Pancreas (tissue), 10 donors: ENCODE data around the gene PTAFR. TPM values are rescaled to one million over a fixed set of nuclear protein-coding genes. Genes with fewer than 3 reads are reported as not detected.

Experiments
- ATAC-seq, 4 donors: fragments of 200-7000 bp; cut with Tn5 transposase; one replicate each; pipeline versions ENCODE4 v1.8.0 to v1.9.1; 2020; ENCODE audit warnings: mild to moderate bottlenecking in 4 of 4, moderate library complexity in 4 of 4
- DNase-seq, 6 donors: peaks; one replicate each; pipeline ENCODE4 v3.0.0-alpha.2; 2020
- FAIRE-seq: peaks from 2 replicates; lab custom pipeline; 2012; peaks lifted over from hg19 to GRCh38; lab: Jason Lieb, UNC
- H3K27ac ChIP-seq, 4 donors: fragments of 200-600 bp; sonication (generic); 1 replicate in 3 of 4; 2 replicates in 1 of 4; pipeline versions ENCODE4 v1.5.0 to v1.8.0; 2020
- H3K27me3 ChIP-seq, 4 donors: fragments of 200-600 bp; one replicate each; pipeline ENCODE4 v1.8.0; 2021
- H3K36me3 ChIP-seq, 3 donors: fragments of 200-600 bp; sonication (generic) in 1 of 3; one replicate each; pipeline versions ENCODE4 v1.5.0 to v1.8.0; 2020 to 2021
- H3K4me1 ChIP-seq, 3 donors: fragments of 200-600 bp; one replicate each; pipeline ENCODE4 v1.8.0; 2021
- H3K4me3 ChIP-seq, 4 donors: fragments of 200-600 bp; sonication (generic) in 2 of 4; one replicate each; pipeline versions ENCODE4 v1.5.0 to v1.8.0; 2020 to 2021
- H3K9me3 ChIP-seq, 4 donors: fragments of 200-600 bp; one replicate each; pipeline ENCODE4 v1.8.0; 2021
- WGBS, 2 donors: extraction: QIAGEN DNeasy Blood & Tissue Kit; methylation state at CpG; one replicate each; pipeline ENCODE4 v1.1.7; 2013; 5-methylcytosine and 5-hydroxymethylcytosine counted together
- intact Hi-C, 3 donors: fragments of 100-400 bp; cut with DNase I; formaldehyde crosslinking; loops; one replicate each; pipeline versions ENCODE4 v1.11.1 to v1.14.2; 2022
- polyA plus RNA-seq, 2 donors: library from polyadenylated mRNA; stranded (reverse); fragments of 200-250 nt; gene quantifications; one replicate each; pipeline ENCODE4 v1.2.3, GENCODE V29; 2013
- total RNA-seq, 6 donors: library from RNA; stranded (reverse); fragmentation: NEBNext Ultra II Directional in 4 of 6; extraction: Animal tissue kit (Norgen Biotek cat#: 25700) in 4 of 6; gene quantifications; one replicate each; pipeline versions ENCODE4 v1.2.1 to v1.2.4, GENCODE V29; 2021 to 2023
- TF ChIP-seq, protein P1 (sequence below), 4 donors: fragments of 200-600 bp; sonication (generic) in 3 of 4; IDR thresholded peaks; one replicate each; pipeline versions ENCODE4 v1.5.0 to v1.8.0; 2021; ENCODE audit warnings: antibody characterized with exemption in 4 of 4
- donor health status: healthy with polysubstance abuse.
- donor health status: DM: no; HTN: no; CAD: no; lungs with moderate emphysema.
- donor health status: DM: no; HTN: no; CAD: no.
- donor health status: control.
- donor health status: control.
- donor health status: Bipolar disorder and iron deficiency.
- donor health status: DM: yes; HTN: yes; CAD: no.
- donor health status: DM: no; HTN: no; CAD: no.
- donor health status: DM: no; HTN: no; CAD: no.
- donor health status: DM: yes; HTN: yes; CAD: no.

PTAFR gene
- total and polyA plus RNA-seq, 8 donors: 0.37 to 13.7 (median 0.92) TPM

GRCh38 chr1:28205243-28205642 is 28.8 kb upstream of the PTAFR start:
- H3K36me3 ChIP-seq: peaks cover 4 to 31% (median 5%) of the 10 kb centered on the region in 3 donors
- peaks cover 0 to 4% (median 0%) of the 10 kb centered on the region in 3 donors for H3K4me1 ChIP-seq
- no peaks in the 10 kb centered on the region for H3K9me3 ChIP-seq
- no peak overlapping the region for H3K27ac ChIP-seq
- DNase-seq: no peak
- TF ChIP-seq, protein P1, sequence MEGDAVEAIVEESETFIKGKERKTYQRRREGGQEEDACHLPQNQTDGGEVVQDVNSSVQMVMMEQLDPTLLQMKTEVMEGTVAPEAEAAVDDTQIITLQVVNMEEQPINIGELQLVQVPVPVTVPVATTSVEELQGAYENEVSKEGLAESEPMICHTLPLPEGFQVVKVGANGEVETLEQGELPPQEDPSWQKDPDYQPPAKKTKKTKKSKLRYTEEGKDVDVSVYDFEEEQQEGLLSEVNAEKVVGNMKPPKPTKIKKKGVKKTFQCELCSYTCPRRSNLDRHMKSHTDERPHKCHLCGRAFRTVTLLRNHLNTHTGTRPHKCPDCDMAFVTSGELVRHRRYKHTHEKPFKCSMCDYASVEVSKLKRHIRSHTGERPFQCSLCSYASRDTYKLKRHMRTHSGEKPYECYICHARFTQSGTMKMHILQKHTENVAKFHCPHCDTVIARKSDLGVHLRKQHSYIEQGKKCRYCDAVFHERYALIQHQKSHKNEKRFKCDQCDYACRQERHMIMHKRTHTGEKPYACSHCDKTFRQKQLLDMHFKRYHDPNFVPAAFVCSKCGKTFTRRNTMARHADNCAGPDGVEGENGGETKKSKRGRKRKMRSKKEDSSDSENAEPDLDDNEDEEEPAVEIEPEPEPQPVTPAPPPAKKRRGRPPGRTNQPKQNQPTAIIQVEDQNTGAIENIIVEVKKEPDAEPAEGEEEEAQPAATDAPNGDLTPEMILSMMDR (IDR thresholded peaks at IDR 0.05): no peak
- intact Hi-C loops: loop anchor here in 1 of 3 donors (10.0 kb wide), 1 partner anchor 100 kb away; no protein-coding TSS in a partner anchor
- H3K4me3 ChIP-seq: no peak overlapping the region
- no peak for FAIRE-seq
- peak in 2 of 4 donors; percentile 48 to 73 for ATAC-seq
- H3K27me3 ChIP-seq: no peaks in the 10 kb centered on the region
- 40 to 50% methylated on average over 4 of the region's 4 CpGs for WGBS, 2 donors

- H3K9me3 ChIP-seq: no peaks in the 10 kb centered on the region
- intact Hi-C loops: loop anchor here in 1 of 3 donors (10.0 kb wide), 1 partner anchor 96 kb away; no protein-coding TSS in a partner anchor
- H3K27me3 ChIP-seq: no peaks in the 10 kb centered on the region
- H3K36me3 ChIP-seq: peaks cover 4 to 44% (median 5%) of the 10 kb centered on the region in 3 donors
- TF ChIP-seq, protein P1 (IDR thresholded peaks at IDR 0.05): no peak
- no peak for DNase-seq
- no peak overlapping the region for H3K4me3 ChIP-seq
- 92 to 95% methylated on average over 6 of the region's 6 CpGs for WGBS, 2 donors
- H3K4me1 ChIP-seq: peaks cover 0 to 4% (median 0%) of the 10 kb centered on the region in 3 donors
- H3K27ac ChIP-seq: no peak overlapping the region
- FAIRE-seq: no peak
- ATAC-seq: no peak
These were observed 23.9 kb upstream of the PTAFR start for GRCh38 chr1:28200234-28200873.

GRCh38 chr1:28199328-28200233 is 23.1 kb upstream of the PTAFR start:
- no peak for FAIRE-seq
- H3K27me3 ChIP-seq: no peaks in the 10 kb centered on the region
- WGBS, 2 donors: 85 to 90% methylated on average over 8 of the region's 8 CpGs
- H3K27ac ChIP-seq: no peak overlapping the region
- no peaks in the 10 kb centered on the region for H3K9me3 ChIP-seq
- H3K4me3 ChIP-seq: no peak overlapping the region
- no peaks in the 10 kb centered on the region for H3K4me1 ChIP-seq
- peaks cover 4 to 44% (median 5%) of the 10 kb centered on the region in 3 donors for H3K36me3 ChIP-seq
- TF ChIP-seq, protein P1 (IDR thresholded peaks at IDR 0.05): no peak
- DNase-seq: no peak
- ATAC-seq: peak in 1 of 4 donors; percentile 15
- intact Hi-C loops: loop anchor here in 1 of 3 donors (10.0 kb wide), 1 partner anchor 95 kb away; no protein-coding TSS in a partner anchor

GRCh38 chr1:28197682-28198415 is 21.4 kb upstream of the PTAFR start:
- Histone ChIP-seq H3K9me3 (no peaks in the 10 kb centered on the region), H3K36me3 (peaks cover 0 to 29% (median 5%) of the 10 kb centered on the region in 3 donors), H3K4me3 (no peak overlapping the region), H3K27ac (no peak overlapping the region), H3K27me3 (no peaks in the 10 kb centered on the region), H3K4me1 (no peaks in the 10 kb centered on the region)
- intact Hi-C loops: no loop called here
- TF ChIP-seq, protein P1 (IDR thresholded peaks at IDR 0.05): no peak
- 92 to 96% methylated on average over 12 of the region's 12 CpGs for WGBS, 2 donors
- no peak for FAIRE-seq
- ATAC-seq: no peak
- no peak for DNase-seq
